Hepatocyte (in vitro differentiated cells): ENCODE data around the gene MRE11. TPM values are rescaled to one million over a fixed set of nuclear protein-coding genes. Genes with fewer than 3 reads are reported as not detected.

Experiments
- DNase-seq: peaks from one replicate; pipeline ENCODE4 v3.0.0-alpha.2; 2016; ENCODE audit warnings: low spot score
- H2AFZ ChIP-seq: fragments of 200-600 bp; sonication (generic); 2 replicates; pipeline ENCODE4 v1.6.0; 2016; ENCODE audit warnings: antibody characterized with exemption, mild to moderate bottlenecking
- H3K27ac ChIP-seq: fragments of 200-600 bp; sonication (generic); 2 replicates; pipeline ENCODE4 v1.5.1; 2016; ENCODE audit warnings: mild to moderate bottlenecking
- H3K27me3 ChIP-seq: fragments of 200-600 bp; sonication (generic); 2 replicates; pipeline ENCODE4 v1.6.1; 2016
- H3K36me3 ChIP-seq: fragments of 200-600 bp; sonication (generic); replicated peaks from 2 replicates; pipeline ENCODE4 v1.5.1; 2016; ENCODE audit warnings: low read depth; ENCODE audit not compliant: insufficient read depth
- H3K4me1 ChIP-seq: fragments of 200-600 bp; sonication (generic); 2 replicates; pipeline ENCODE4 v1.5.1; 2016; ENCODE audit warnings: mild to moderate bottlenecking, moderate library complexity; ENCODE audit not compliant: insufficient read depth
- H3K4me2 ChIP-seq: fragments of 200-600 bp; sonication (generic); 2 replicates; pipeline ENCODE4 v1.6.0; 2016
- H3K4me3 ChIP-seq: fragments of 200-600 bp; sonication (generic); 2 replicates; pipeline ENCODE4 v1.5.1; 2016; ENCODE audit warnings: mild to moderate bottlenecking
- H3K79me2 ChIP-seq: fragments of 200-600 bp; sonication (generic); 2 replicates; pipeline ENCODE4 v1.6.0; 2017; ENCODE audit warnings: mild to moderate bottlenecking
- H3K9me2 ChIP-seq: fragments of 200-600 bp; sonication (generic); replicated peaks from 2 replicates; pipeline ENCODE4 v1.6.0; 2017; ENCODE audit warnings: mild to moderate bottlenecking; ENCODE audit not compliant: insufficient read depth
- H3K9me3 ChIP-seq: fragments of 200-600 bp; sonication (generic); 2 replicates; pipeline ENCODE4 v1.5.1; 2016; ENCODE audit warnings: low read depth, mild to moderate bottlenecking
- H4K20me1 ChIP-seq: fragments of 200-600 bp; sonication (generic); 2 replicates; pipeline ENCODE4 v1.6.0; 2016; ENCODE audit warnings: mild to moderate bottlenecking; ENCODE audit not compliant: insufficient read depth, poor library complexity, severe bottlenecking
- EZH2 ChIP-seq: fragments of 200-600 bp; sonication (generic); IDR thresholded peaks from 2 replicates; pipeline ENCODE4 v1.6.1; 2016; ENCODE audit warnings: antibody characterized with exemption, mild to moderate bottlenecking, borderline replicate concordance
- EZH2phosphoT487 ChIP-seq: fragments of 200-600 bp; sonication (generic); IDR thresholded peaks from one replicate; pipeline ENCODE4 v1.6.1; 2018; ENCODE audit warnings: antibody characterized with exemption, mild to moderate bottlenecking, low read depth, moderate library complexity; ENCODE audit not compliant: unreplicated experiment, severe bottlenecking
- WGBS: methylation state at CpG from one replicate; pipeline ENCODE4 v1.1.6; 2016; ENCODE audit warnings: low lambda C conversion rate; ENCODE audit errors: missing lambda C conversion rate; 5-methylcytosine and 5-hydroxymethylcytosine counted together
- polyA plus RNA-seq: library from polyadenylated mRNA; unstranded; fragments of >200 nt; fragmentation: Nextera tagmentation; extraction: Ambion mirVana; gene quantifications from 2 replicates; pipeline ENCODE4 v1.2.1, GENCODE V29; 2016
- total RNA-seq: library from RNA; depleted of rRNA; stranded (reverse); fragments of >200 nt; gene quantifications from 2 replicates; pipeline ENCODE4 v1.2.3, GENCODE V29; 2014
- TF ChIP-seq, protein P1 (sequence below): fragments of 200-600 bp; sonication (generic); IDR thresholded peaks from 2 replicates; pipeline ENCODE4 v1.5.1; 2016; ENCODE audit warnings: antibody characterized with exemption, mild to moderate bottlenecking; ENCODE audit not compliant: poor library complexity

The MRE11 gene
- total and polyA plus RNA-seq, 2 experiments from 2014 or later, result 9.4 to 17.6 TPM

DNA sequence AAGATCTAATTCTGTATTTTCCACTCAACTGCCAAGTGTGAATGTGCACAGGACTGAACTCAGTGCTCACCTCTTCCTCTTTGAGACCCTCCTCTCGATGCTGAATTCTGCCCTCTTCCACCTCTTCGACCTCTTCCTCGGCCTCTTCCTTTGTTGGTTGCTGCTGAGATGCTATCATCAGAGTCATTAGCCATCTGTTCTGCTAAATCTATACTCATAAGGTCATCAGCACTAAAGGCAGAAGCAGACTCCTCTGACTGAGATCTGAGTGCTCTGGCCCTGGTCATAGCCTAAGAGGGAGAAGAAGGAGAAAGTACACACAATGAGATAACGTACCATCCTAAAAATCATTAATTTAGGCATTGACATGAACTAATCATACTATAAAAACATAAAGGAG lies 46.5 kb downstream of the MRE11 start:
- no peaks in the 10 kb centered on the region for H3K9me2 ChIP-seq
- H3K27me3 ChIP-seq, result no peaks in the 10 kb centered on the region
- no peaks in the 10 kb centered on the region for H3K36me3 ChIP-seq
- no peaks in the 10 kb centered on the region for H3K79me2 ChIP-seq
- WGBS, result 90% methylated on average over 4 of the region's 4 CpGs
- H3K4me1 ChIP-seq, result no peaks in the 10 kb centered on the region
- no peak for TF ChIP-seq EZH2
- no peak for TF ChIP-seq EZH2phosphoT487
- TF ChIP-seq, protein P1, sequence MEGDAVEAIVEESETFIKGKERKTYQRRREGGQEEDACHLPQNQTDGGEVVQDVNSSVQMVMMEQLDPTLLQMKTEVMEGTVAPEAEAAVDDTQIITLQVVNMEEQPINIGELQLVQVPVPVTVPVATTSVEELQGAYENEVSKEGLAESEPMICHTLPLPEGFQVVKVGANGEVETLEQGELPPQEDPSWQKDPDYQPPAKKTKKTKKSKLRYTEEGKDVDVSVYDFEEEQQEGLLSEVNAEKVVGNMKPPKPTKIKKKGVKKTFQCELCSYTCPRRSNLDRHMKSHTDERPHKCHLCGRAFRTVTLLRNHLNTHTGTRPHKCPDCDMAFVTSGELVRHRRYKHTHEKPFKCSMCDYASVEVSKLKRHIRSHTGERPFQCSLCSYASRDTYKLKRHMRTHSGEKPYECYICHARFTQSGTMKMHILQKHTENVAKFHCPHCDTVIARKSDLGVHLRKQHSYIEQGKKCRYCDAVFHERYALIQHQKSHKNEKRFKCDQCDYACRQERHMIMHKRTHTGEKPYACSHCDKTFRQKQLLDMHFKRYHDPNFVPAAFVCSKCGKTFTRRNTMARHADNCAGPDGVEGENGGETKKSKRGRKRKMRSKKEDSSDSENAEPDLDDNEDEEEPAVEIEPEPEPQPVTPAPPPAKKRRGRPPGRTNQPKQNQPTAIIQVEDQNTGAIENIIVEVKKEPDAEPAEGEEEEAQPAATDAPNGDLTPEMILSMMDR, result no peak
- H3K27ac ChIP-seq, result no peak overlapping the region
- no peak for DNase-seq
- H3K9me3 ChIP-seq, result no peaks in the 10 kb centered on the region
- no peaks in the 10 kb centered on the region for H4K20me1 ChIP-seq
- no peak overlapping the region for H3K4me2 ChIP-seq
- no peak overlapping the region for H3K4me3 ChIP-seq
- no peak overlapping the region for H2AFZ ChIP-seq

GRCh38 chr11:94445641-94446040 lies 48.0 kb downstream of the MRE11 start:
- H3K36me3 ChIP-seq, result no peaks in the 10 kb centered on the region
- H3K27me3 ChIP-seq, result no peaks in the 10 kb centered on the region
- no peaks in the 10 kb centered on the region for H3K9me2 ChIP-seq
- H3K27ac ChIP-seq, result no peak overlapping the region
- no peak overlapping the region for H3K4me2 ChIP-seq
- no peaks in the 10 kb centered on the region for H3K79me2 ChIP-seq
- H2AFZ ChIP-seq, result no peak overlapping the region
- no peaks in the 10 kb centered on the region for H4K20me1 ChIP-seq
- no peak for DNase-seq
- no peaks in the 10 kb centered on the region for H3K9me3 ChIP-seq
- WGBS, result 93% methylated on average over 1 of the region's 1 CpG
- TF ChIP-seq, protein P1, result no peak
- no peak for TF ChIP-seq EZH2
- no peak for TF ChIP-seq EZH2phosphoT487
- H3K4me1 ChIP-seq, result no peaks in the 10 kb centered on the region
- no peak overlapping the region for H3K4me3 ChIP-seq

- no peaks in the 10 kb centered on the region for H3K79me2 ChIP-seq
- H3K4me2 ChIP-seq, result no peak overlapping the region
- no peaks in the 10 kb centered on the region for H3K36me3 ChIP-seq
- no peaks in the 10 kb centered on the region for H4K20me1 ChIP-seq
- peak; percentile 13 for DNase-seq
- WGBS, result 46% methylated on average over 1 of the region's 1 CpG
- H3K9me2 ChIP-seq, result no peaks in the 10 kb centered on the region
- H3K4me1 ChIP-seq, result peaks cover 4% of the 10 kb centered on the region
- H3K27me3 ChIP-seq, result no peaks in the 10 kb centered on the region
- no peak overlapping the region for H2AFZ ChIP-seq
- H3K4me3 ChIP-seq, result no peak overlapping the region
- peaks cover 3% of the 10 kb centered on the region for H3K9me3 ChIP-seq
- no peak overlapping the region for H3K27ac ChIP-seq
- TF ChIP-seq EZH2phosphoT487, result no peak
- no peak for TF ChIP-seq EZH2
- TF ChIP-seq, protein P1, result no peak
Measured at GRCh38 chr11:94433049-94433448, 60.6 kb downstream of the MRE11 start.

DNA sequence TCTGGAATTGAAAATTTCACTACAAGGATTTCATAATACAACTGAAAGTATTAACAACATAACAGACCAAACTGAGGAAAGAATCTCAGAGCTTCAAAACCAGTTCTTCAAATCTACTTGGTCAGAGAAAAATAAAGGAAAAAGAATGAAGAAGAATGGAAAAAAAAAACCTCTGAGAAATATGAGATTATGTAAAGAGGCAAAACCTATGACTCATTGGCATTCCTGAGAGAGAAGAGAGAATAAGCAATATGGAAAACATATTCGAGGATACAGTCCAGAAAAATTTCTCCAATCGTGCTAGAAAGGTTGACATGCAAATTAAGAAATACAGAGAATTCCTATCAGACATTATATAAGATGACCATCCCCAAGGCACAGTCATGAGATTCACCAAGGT lies 69.0 kb downstream of the MRE11 start:
- Histone ChIP-seq H3K9me2 (no peaks in the 10 kb centered on the region), H3K27ac (no peak overlapping the region), H3K27me3 (no peaks in the 10 kb centered on the region), H3K79me2 (no peaks in the 10 kb centered on the region), H3K36me3 (no peaks in the 10 kb centered on the region), H2AFZ (no peak overlapping the region), H3K4me1 (no peaks in the 10 kb centered on the region), H3K4me2 (no peak overlapping the region), H4K20me1 (no peaks in the 10 kb centered on the region), H3K9me3 (peaks cover 3% of the 10 kb centered on the region), H3K4me3 (no peak overlapping the region)
- no peak for DNase-seq
- TF ChIP-seq, protein P1, result no peak
- no peak for TF ChIP-seq EZH2phosphoT487
- no peak for TF ChIP-seq EZH2
- WGBS, result 80% methylated on average over 2 of the region's 2 CpGs
